ENCODE results near the gene HSD17B8.

The HSD17B8 gene

DNA sequence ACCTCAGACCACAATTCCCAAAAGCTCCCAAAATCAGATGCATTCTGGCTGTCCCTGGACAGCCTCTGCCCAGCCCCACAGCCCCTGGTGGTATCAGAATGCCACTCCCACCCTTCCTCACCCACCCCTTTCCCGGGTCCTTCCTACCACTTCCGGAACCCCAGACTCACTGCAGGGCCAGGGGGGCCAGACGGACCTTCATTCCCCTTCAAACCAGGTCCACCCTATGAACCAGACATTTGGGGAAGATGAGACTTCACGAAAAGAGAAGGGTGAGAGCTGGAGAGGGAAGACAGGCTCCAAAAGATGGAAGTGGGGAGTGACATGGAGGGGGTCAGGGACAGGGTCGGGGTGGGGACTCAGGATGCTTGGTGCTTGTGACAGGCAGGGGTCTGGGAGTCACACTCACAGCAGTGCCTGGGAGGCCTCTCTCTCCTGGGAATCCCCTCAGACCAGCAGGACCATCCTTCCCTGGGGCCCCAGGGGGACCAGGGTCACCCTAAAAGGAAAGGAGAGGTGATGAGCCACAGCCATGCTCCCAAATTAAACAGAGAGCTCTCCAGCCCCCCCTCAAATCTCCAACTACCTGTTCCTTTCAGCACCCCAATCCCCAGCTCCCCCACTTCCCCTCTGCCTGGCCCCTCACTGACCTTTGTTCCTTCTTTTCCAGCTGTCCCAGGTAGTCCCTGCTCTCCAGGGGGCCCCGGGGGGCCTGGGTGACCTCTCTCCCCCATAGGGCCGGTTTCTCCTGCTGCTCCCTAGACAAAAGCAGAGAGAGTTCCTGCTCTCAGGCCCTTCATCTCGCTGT, 32.4 kb upstream of the HSD17B8 start:
- DNase-seq: no peak

DNA sequence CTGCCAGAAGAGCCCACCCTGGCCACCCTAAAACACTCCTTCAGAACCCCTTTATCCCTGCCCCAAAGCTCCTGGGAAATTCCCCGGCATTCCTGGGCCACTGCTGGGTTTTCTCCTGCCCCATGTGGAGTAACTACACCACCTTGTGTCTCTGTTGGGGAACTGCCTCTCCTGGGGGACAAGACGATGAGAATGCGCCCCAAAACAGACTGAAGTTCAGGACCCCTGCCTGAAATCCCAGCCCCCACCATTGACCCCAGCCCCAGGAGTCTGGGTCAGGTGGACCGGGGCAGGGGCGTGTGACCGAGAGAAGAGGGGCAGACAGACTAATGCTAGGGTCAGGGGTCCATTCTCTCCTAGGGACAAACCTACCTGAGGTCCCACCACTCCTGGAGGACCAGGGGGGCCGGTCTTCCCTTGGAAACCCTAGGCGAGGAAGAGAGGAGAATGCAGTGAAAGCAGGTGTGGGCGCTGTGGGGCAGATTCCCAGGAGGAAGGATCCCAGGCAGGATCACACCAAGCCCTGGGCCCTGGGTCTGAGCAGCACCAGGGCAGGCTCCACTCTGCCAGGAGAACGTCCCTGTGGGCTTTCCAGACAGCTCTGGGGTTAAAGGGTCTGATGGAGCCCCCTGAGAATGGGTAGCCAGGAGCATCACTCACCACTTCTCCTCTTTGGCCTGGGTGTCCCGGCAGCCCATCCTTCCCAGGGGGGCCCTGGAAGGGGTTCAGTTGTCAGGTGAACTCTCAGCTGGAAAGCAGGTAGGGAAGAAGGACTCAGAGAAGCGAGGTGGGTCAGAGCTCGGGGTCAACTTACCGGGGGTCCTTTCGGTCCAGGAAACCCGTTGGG, 31.5 kb upstream of the HSD17B8 start:
- DNase-seq: no peak

DNA sequence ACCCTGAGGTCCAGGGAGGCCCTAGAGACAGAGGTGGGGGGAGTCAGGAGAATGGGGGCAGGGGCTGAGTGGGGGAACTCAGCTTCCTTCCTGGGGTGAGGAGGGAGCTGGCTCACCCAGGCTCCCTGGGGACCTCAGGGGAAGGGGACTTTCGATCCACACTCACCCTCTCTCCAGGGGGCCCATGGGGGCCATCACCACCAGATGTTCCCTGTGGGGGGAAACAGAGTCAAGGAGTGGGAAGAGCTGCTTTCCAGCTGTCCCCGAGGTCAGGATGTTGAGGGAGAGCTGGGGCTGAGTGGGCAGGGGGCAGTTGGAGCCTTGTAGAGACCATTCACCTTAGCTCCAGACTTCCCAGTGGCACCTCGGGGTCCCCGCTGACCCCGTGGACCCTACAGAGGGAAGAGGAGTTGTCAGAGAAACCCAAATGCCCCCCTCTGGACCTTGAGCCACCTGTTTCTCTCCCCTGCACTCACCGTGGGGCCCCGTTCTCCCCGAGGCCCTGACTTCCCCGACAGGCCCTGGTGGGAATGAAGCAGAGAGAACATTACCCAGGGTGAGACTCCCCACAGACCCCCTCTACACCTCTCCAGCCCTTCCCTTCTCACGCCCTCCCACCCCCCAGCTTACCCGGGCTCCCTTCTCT, 30.8 kb upstream of the HSD17B8 start:
- no peak for DNase-seq

DNA sequence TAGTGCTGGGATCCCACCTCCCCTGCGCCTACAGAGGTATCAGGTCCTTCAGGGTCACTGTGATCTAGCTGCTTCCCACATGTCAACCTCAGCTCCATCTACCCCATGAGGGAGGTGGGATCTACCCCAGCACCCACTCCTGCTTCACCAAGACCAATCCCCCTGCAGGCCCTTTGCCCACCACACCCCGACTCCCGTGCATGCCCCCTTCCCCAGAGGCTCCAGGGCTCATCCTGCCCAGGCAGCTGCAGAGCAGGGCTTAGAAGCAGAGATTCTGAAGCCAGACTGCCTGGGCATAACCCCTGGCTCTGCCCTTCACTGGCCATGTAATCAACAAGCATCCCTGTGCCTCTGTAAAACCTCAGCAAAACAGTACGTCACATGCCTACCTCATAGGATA, 29.7 kb upstream of the HSD17B8 start:
- DNase-seq: no peak

- no peak for DNase-seq
These were observed 28.9 kb upstream of the HSD17B8 start for GRCh38 chr6:33175436-33176069.

DNA sequence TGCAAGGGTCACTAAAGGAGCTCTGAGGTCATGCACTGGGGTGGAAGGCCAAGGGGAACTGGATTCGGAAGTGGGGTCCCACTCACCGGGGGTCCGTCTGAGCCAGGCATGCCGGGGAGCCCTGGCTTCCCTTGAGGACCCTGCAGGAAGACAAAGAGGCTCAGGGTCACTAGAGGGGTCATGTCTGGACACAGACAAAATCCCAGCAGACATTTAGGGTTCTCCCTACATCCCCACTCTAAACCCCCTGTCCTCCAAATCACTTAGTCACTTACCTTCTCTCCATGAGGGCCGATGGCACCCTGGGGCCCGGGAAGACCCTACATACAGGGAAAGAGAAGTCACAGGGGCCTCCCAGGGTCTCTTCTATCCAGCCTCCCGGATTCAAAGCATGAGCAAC, 27.5 kb upstream of the HSD17B8 start:
- no peak for DNase-seq

DNA sequence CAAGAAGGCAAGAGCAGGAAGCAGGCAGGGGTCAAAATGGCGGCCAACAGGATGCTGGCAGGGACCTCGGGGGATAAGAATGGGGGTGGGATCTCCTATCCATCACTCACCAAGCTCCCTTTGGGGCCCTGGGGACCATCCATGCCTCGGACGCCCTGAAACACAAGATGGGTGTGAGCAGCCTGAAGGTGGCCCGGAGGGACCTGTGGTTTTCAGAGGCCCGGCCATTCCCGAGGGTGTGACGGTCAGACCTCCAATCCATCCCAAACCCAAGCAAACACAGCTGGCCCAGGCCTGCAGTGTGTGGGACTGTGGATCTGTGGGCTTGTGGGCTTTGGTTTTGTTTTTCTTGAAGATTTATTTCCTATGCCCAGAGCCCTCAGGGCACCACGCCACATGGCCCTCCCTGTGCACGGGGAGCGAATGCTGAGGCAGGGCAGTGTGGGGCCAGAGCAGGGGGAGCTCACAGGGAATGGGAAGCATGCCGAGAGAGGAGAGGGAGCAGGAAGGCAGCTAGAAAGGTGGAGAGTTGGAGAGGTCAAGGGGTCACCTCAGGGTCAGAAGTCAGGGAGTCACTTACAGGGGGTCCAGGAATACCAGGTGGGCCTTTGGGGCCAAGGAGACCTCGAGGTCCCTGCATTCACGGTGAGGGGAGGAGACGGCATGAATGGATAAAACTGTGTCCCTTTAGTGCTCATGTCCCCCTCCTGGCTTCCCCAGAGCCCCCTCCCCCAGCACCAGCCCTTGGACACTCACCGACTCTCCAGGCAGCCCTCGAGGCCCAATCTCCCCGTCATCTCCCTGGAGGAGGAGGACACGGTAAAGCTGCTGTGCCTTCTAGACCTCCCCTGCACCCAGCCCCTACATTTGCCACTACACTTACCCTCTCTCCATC, 26.7 kb upstream of the HSD17B8 start:
- no peak for DNase-seq

GRCh38 chr6:33178755-33179475, 25.5 kb upstream of the HSD17B8 start:
- DNase-seq: no peak

DNA sequence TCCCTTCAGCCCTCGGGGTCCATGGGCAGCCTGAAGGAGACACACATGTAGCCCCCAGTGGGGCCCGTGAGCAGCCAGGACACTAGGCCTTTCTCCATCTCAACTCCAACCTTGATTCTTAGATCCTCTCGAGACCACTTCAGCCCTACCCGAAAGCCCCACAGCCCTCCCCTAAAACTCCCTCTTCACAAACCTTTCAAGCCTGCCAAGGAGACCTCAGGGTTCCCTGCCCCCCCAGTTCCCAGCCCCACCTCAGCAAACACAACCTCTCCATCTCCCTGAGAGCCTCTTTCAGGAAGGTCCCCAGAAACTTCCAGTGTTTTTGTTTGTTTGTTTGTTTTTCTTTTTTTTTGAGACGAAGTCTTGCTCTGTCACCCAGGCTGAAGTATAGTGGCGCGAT, 23.3 kb upstream of the HSD17B8 start:
- no peak for DNase-seq

GRCh38 chr6:33183071-33183683, 21.3 kb upstream of the HSD17B8 start:
- DNase-seq: peak in 1 of 5 experiments; percentile 77

DNA sequence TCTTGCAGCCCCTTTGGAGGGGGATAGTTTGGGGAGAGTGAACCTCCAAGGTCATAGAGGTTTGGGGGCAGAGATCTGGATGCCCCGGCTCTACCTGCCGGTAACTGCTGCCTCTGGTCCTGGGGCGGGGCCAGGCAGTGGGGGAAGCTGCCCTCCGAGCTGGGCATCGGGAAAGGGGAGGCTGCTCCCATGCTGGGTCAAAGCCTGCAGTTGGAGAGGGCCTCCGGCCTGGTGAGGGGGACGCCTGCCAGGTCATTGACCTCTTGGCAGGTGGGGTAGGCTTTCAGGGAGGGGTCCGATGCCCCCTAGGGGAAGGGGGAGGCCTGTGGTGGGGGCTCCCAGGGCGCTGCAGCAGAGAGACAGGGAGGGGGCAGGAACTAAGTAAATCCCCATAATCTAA, 19.3 kb upstream of the HSD17B8 start:
- no peak for DNase-seq

- DNase-seq: no peak
These were observed 18.7 kb upstream of the HSD17B8 start for GRCh38 chr6:33185654-33186187.

GRCh38 chr6:33187809-33188208, 16.6 kb upstream of the HSD17B8 start:
- DNase-seq: no peak

DNA sequence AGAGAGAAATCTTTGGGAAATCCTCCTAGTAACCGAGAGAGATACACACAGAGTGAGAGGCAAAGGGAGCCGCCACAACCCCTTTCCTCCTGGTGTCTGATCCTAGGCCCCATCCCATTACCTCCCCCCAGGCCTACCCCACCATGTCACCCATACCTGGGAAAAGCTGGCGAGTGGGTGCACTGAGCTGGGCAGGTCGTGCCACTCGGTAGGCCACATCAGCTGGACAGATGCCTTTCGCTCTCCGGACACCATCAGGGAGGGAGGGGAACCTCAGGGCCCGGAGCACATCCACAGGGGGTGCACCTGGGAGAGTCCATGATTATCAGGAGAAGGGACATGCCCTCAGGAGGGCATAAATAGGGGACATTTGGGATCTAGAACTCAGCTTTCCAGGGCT, 15.3 kb upstream of the HSD17B8 start:
- DNase-seq: no peak

- DNase-seq: no peak
These were observed 14.6 kb upstream of the HSD17B8 start for GRCh38 chr6:33189625-33190448.

GRCh38 chr6:33190504-33191107, 13.8 kb upstream of the HSD17B8 start:
- DNase-seq: no peak

DNA sequence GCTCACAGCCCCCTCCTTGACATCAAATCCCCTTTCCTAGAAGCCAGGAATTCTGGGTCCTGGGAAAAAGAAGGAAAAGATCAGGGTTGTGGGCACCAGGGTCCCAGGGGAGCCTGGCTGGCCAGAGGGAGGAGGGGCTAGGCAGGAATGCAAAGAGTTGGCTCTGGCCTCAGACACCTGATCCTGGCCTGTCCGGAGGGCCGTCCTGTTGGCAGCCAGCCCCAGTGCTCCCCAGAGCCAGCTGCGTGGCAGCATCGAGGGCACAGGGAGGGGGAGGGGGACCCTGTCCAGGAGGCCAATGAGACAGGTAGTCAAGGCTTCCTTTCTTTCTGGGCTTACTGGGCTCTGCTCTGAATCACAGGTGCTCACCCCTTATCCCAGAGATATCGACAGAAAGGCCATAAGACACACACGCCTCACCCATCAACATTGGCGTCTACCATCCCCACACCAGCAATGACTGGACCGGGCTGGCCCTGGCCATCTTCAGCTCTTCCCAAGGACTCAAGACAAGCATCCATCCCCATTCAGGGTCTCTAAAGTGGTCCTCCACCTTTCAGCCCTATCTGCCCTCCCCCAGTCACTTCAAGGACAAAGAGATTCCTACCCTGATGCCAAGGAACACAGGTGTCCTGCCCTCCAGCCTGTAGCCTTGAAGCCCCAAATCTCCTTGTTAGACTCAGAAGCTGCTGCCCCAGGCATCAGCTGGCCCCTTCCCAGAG, 12.9 kb upstream of the HSD17B8 start:
- DNase-seq: no peak

- peak in 1 of 5 experiments; percentile 24 for DNase-seq
These were observed 12.3 kb upstream of the HSD17B8 start, which contains the start of gene COL11A2 for GRCh38 chr6:33192105-33192646. Gene COL11A2 (minus strand): TSS chr6:33192467. CDS start chr6:33192240, 227 bp downstream.

All from T-helper 2 cell (primary cell).